ENCODE measurements around the gene ALDOB.

Gene ALDOB

DNA sequence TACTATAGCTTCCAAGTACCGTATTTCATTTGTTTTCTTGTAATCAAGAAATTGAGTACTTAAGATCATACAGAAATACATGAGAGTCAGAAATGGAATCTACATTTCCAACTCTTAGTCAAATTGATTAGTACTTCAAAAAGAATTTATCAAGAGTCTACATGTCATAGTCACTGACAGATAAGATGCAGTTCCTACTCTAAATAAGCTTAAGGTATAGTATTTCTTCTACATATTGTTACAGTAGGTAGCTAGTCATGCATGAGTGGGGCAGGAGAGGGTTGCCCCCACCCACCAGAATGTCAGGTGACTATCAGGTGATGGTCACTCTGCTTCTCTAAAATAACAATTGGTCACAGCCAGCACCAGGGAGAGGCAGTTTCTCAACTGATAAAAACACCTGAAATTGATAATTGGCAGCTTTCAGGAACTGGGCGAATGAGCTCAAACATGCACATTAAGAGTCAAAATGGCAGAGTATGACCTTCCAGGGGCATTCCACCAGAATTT lies 53.7 kb downstream of the ALDOB start:
- no peak for DNase-seq

DNA sequence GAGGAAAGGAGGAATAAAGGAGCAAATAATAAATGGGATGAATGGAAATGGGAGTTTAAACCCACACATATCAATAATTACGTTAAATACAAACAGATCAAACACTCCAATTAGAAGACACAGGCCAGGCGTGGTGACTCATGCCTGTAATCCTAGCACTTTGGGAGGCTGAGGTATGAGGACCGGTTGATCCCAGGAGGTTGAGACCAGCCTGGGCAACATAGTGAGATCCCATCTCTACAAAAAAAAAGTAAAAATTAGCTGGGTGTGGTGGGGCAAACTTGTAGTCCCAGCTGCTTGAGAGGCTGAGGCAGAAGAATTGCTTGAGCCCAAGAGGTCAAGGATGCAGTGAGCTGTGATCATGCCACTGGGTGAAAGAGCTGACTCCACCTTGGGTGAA lies 54.5 kb downstream of the ALDOB start:
- no peak for DNase-seq

DNA sequence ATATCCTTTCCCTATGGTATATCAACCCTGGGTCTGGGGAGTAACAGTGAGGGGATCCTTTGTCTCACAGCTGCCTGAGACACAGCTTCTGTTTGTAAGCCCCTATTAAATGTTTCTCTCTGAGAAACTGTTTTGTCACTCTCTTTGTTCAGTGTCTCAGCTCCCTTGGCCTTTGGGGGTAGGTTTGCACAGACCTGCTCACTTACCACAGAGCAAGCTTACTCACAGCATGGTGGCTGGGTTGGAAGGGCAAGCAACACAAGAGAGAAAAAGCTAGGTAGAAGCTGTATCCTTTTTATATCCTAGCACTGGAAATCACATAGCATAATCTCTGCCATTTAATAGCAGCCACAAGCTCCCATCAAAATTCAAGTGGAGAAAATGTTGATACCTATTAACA lies 55.3 kb downstream of the ALDOB start:
- DNase-seq = no peak

- DNase-seq = no peak
These were observed 59.3 kb downstream of the ALDOB start for GRCh38 chr9:101376111-101376848.

DNA sequence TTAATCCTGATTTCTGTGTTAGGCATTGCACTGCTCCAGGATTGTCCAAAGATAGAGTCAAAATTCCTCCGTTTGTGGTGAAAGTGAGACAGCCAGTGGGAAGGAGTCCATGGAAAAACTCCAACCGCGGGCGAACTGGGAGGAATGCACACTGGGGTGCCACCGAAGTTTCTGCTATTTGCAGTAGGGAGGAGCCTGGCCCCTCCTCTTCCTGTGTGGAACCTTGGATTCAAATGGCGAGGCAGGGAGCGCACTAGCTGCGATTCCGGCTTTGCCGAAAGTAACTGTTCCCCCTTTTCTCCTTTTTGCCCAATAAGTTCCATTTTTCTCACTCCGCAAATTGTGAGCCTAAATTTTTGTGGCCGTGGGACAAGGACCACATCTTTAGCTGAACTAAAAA lies 60.0 kb downstream of the ALDOB start:
- no peak for DNase-seq

DNA sequence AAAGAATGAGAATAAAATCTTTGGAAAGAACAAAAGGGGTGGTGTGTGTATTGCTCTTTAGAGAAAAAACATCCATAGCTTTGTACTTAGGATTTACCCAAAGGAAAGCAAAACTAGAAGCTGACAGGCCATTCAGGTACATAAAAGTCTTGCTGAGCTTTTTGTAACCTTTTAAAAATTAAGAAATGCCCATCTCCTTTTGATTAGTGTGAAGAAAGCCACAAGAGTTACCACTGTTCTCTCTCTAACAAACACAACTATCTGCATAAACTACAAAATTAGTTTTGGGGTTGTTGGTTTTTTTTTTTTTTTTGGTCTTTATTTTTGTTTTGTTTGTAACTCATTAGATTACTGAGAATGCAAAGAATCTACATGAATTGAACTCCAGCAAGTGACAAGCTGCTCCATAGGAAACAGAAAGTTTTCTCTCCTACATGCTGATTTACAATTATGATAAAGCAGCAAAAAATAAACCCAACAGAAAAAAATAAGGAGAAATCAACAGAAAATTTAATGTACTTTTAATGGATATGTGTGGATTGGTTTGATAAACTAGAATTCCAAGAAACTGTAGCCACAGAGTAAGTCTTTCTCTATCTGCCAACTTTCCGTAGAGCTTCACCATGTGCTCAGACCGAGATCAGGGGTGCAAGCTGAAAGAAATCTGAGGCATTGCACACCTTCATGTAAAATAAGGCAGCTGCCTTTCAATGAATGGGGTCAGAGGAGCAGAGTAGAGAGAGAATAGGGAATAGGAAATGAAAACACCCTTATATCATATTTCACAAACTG lies 63.1 kb downstream of the ALDOB start:
- DNase-seq = no peak

GRCh38 chr9:101371813-101372212 lies 63.8 kb downstream of the ALDOB start:
- DNase-seq = no peak

All from NCI-H2029 treated with DMSO at 0.1 percent for 48 hours (cell line).